ENCODE data around the gene CARD8. TPM values are rescaled to one million over a fixed set of nuclear protein-coding genes. Genes with fewer than 3 reads are reported as not detected.
"Not testable (repeated sequence)": the region's sequence is repeated elsewhere in the genome, so short reads cannot be mapped to it uniquely, and the experiment has no call there.

Gene CARD8
- total and polyA plus RNA-seq, 5 donors from 2014 or later, result 85.9 to 179 (median 91.9) TPM

GRCh38 chr19:48230555-48231129 lies 25.1 kb downstream of the CARD8 start:
- Histone ChIP-seq H3K4me3 (ENCODE audit: low read depth, low read length) (no peak overlapping the region), H3K9me3 (ENCODE audit: control insufficient read depth in 2 of 2, low read length in 2 of 2) (no peaks in the 10 kb centered on the region), H3K27ac (ENCODE audit: insufficient read depth, low read length, poor library complexity, severe bottlenecking) (no peak overlapping the region), H3K4me1 (ENCODE audit: control insufficient read depth, insufficient read depth, low read length, poor library complexity, severe bottlenecking) (no peaks in the 10 kb centered on the region), H3K36me3 (ENCODE audit: control insufficient read depth, insufficient read depth, low read length) (peaks cover 82% of the 10 kb centered on the region), H3K27me3 (ENCODE audit: control insufficient read depth, insufficient read depth, low read length) (no peaks in the 10 kb centered on the region)
- Mint-ChIP-seq H3K27ac (peak overlapping the region in 1 of 3 donors; percentile 36), H3K9me3 (peaks cover 0 to 2% (median 0%) of the 10 kb centered on the region in 7 donors), H3K4me3 (no peak overlapping the region), H3K27me3 (no peaks in the 10 kb centered on the region), H3K36me3 (peaks cover 55% of the 10 kb centered on the region), H3K4me1 (peaks cover 0 to 16% (median 12%) of the 10 kb centered on the region in 4 donors)
- DNase-seq, result no peak
- ATAC-seq (ENCODE audit: low read depth in 2 of 2), result no peak

GRCh38 chr19:48221628-48222027 lies 34.1 kb downstream of the CARD8 start:
- no peak overlapping the region for H3K4me3 ChIP-seq (ENCODE audit: low read depth, low read length)
- H3K9me3 ChIP-seq (ENCODE audit: control insufficient read depth in 2 of 2, low read length in 2 of 2), result no peaks in the 10 kb centered on the region
- Mint-ChIP-seq H3K27me3 (no peaks in the 10 kb centered on the region), H3K27ac (peak overlapping the region in 1 of 3 donors; percentile 17), H3K4me1 (peaks cover 0 to 8% (median 4%) of the 10 kb centered on the region in 4 donors), H3K36me3 (peaks cover 44% of the 10 kb centered on the region), H3K9me3 (no peaks in the 10 kb centered on the region), H3K4me3 (no peak overlapping the region)
- no peak overlapping the region for H3K27ac ChIP-seq (ENCODE audit: insufficient read depth, low read length, poor library complexity, severe bottlenecking)
- DNase-seq (no peak), ATAC-seq (ENCODE audit: low read depth in 2 of 2) (no peak)
- H3K36me3 ChIP-seq (ENCODE audit: control insufficient read depth, insufficient read depth, low read length), result peaks cover 53% of the 10 kb centered on the region
- H3K4me1 ChIP-seq (ENCODE audit: control insufficient read depth, insufficient read depth, low read length, poor library complexity, severe bottlenecking), result no peaks in the 10 kb centered on the region
- no peaks in the 10 kb centered on the region for H3K27me3 ChIP-seq (ENCODE audit: control insufficient read depth, insufficient read depth, low read length)

- H3K9me3 Mint-ChIP-seq, result not testable (repeated sequence)
- peaks cover 46% of the 10 kb centered on the region for H3K36me3 Mint-ChIP-seq
These were observed 34.9 kb downstream of the CARD8 start for GRCh38 chr19:48220784-48221183.

GRCh38 chr19:48218997-48219396 lies 36.7 kb downstream of the CARD8 start:
- H3K9me3 ChIP-seq (ENCODE audit: control insufficient read depth in 2 of 2, low read length in 2 of 2), result no peaks in the 10 kb centered on the region
- Mint-ChIP-seq H3K9me3 (no peaks in the 10 kb centered on the region), H3K27ac (peak overlapping the region in 1 of 3 donors; percentile 85), H3K36me3 (peaks cover 56% of the 10 kb centered on the region), H3K27me3 (no peaks in the 10 kb centered on the region), H3K4me3 (no peak overlapping the region), H3K4me1 (peaks cover 0 to 12% (median 8%) of the 10 kb centered on the region in 4 donors)
- no peak overlapping the region for H3K27ac ChIP-seq (ENCODE audit: insufficient read depth, low read length, poor library complexity, severe bottlenecking)
- H3K4me1 ChIP-seq (ENCODE audit: control insufficient read depth, insufficient read depth, low read length, poor library complexity, severe bottlenecking), result no peaks in the 10 kb centered on the region
- H3K4me3 ChIP-seq (ENCODE audit: low read depth, low read length), result no peak overlapping the region
- peaks cover 69% of the 10 kb centered on the region for H3K36me3 ChIP-seq (ENCODE audit: control insufficient read depth, insufficient read depth, low read length)
- H3K27me3 ChIP-seq (ENCODE audit: control insufficient read depth, insufficient read depth, low read length), result no peaks in the 10 kb centered on the region
- DNase-seq (no peak), ATAC-seq (ENCODE audit: low read depth in 2 of 2) (no peak)

More at GRCh38 chr19:48220784-48221183, 34.9 kb downstream of the CARD8 start:
- not testable (repeated sequence) for H3K27ac Mint-ChIP-seq; H3K4me3 ChIP-seq (ENCODE audit: low read depth, low read length); H3K27me3 Mint-ChIP-seq; ATAC-seq (ENCODE audit: low read depth in 2 of 2); DNase-seq; H3K27ac ChIP-seq (ENCODE audit: insufficient read depth, low read length, poor library complexity, severe bottlenecking); H3K4me1 ChIP-seq (ENCODE audit: control insufficient read depth, insufficient read depth, low read length, poor library complexity, severe bottlenecking); H3K4me1 Mint-ChIP-seq; H3K9me3 ChIP-seq (ENCODE audit: control insufficient read depth in 2 of 2, low read length in 2 of 2); H3K27me3 ChIP-seq (ENCODE audit: control insufficient read depth, insufficient read depth, low read length); H3K4me3 Mint-ChIP-seq
- H3K36me3 ChIP-seq (ENCODE audit: control insufficient read depth, insufficient read depth, low read length), result peaks cover 59% of the 10 kb centered on the region

GRCh38 chr19:48216933-48217332 lies 38.8 kb downstream of the CARD8 start:
- Mint-ChIP-seq H3K4me3 (no peak overlapping the region), H3K36me3 (peaks cover 56% of the 10 kb centered on the region), H3K27me3 (no peaks in the 10 kb centered on the region), H3K9me3 (peaks cover 0 to 2% (median 0%) of the 10 kb centered on the region in 7 donors), H3K27ac (peak overlapping the region in 1 of 3 donors; percentile 62), H3K4me1 (peaks cover 0 to 13% (median 10%) of the 10 kb centered on the region in 4 donors)
- H3K27ac ChIP-seq (ENCODE audit: insufficient read depth, low read length, poor library complexity, severe bottlenecking), result no peak overlapping the region
- H3K9me3 ChIP-seq (ENCODE audit: control insufficient read depth in 2 of 2, low read length in 2 of 2), result no peaks in the 10 kb centered on the region
- no peak for DNase-seq
- no peak for ATAC-seq (ENCODE audit: low read depth in 2 of 2)
- H3K27me3 ChIP-seq (ENCODE audit: control insufficient read depth, insufficient read depth, low read length), result no peaks in the 10 kb centered on the region
- peaks cover 80% of the 10 kb centered on the region for H3K36me3 ChIP-seq (ENCODE audit: control insufficient read depth, insufficient read depth, low read length)
- H3K4me3 ChIP-seq (ENCODE audit: low read depth, low read length), result no peak overlapping the region
- H3K4me1 ChIP-seq (ENCODE audit: control insufficient read depth, insufficient read depth, low read length, poor library complexity, severe bottlenecking), result no peaks in the 10 kb centered on the region

GRCh38 chr19:48213959-48214358 lies 41.8 kb downstream of the CARD8 start:
- H3K36me3 ChIP-seq (ENCODE audit: control insufficient read depth, insufficient read depth, low read length), result peaks cover 72% of the 10 kb centered on the region
- ATAC-seq (ENCODE audit: low read depth in 2 of 2) (no peak), DNase-seq (no peak)
- no peaks in the 10 kb centered on the region for H3K4me1 ChIP-seq (ENCODE audit: control insufficient read depth, insufficient read depth, low read length, poor library complexity, severe bottlenecking)
- no peaks in the 10 kb centered on the region for H3K27me3 ChIP-seq (ENCODE audit: control insufficient read depth, insufficient read depth, low read length)
- H3K4me3 ChIP-seq (ENCODE audit: low read depth, low read length), result no peak overlapping the region
- H3K27ac ChIP-seq (ENCODE audit: insufficient read depth, low read length, poor library complexity, severe bottlenecking), result no peak overlapping the region
- H3K27ac Mint-ChIP-seq, result peak overlapping the region; percentile 7 to 83 (median 74)
- H3K4me3 Mint-ChIP-seq, result no peak overlapping the region
- H3K36me3 Mint-ChIP-seq, result peaks cover 49% of the 10 kb centered on the region
- no peaks in the 10 kb centered on the region for H3K27me3 Mint-ChIP-seq
- no peaks in the 10 kb centered on the region for H3K9me3 ChIP-seq (ENCODE audit: control insufficient read depth in 2 of 2, low read length in 2 of 2)
- peaks cover 0 to 2% (median 0%) of the 10 kb centered on the region in 7 donors for H3K9me3 Mint-ChIP-seq
- H3K4me1 Mint-ChIP-seq, result peaks cover 21 to 36% (median 22%) of the 10 kb centered on the region in 4 donors

GRCh38 chr19:48210005-48210404 lies 45.7 kb downstream of the CARD8 start:
- Histone ChIP-seq H3K9me3 (ENCODE audit: control insufficient read depth in 2 of 2, low read length in 2 of 2) (no peaks in the 10 kb centered on the region), H3K27ac (ENCODE audit: insufficient read depth, low read length, poor library complexity, severe bottlenecking) (peak overlapping the region; percentile 55), H3K4me3 (ENCODE audit: low read depth, low read length) (no peak overlapping the region), H3K27me3 (ENCODE audit: control insufficient read depth, insufficient read depth, low read length) (no peaks in the 10 kb centered on the region), H3K36me3 (ENCODE audit: control insufficient read depth, insufficient read depth, low read length) (peaks cover 34% of the 10 kb centered on the region), H3K4me1 (ENCODE audit: control insufficient read depth, insufficient read depth, low read length, poor library complexity, severe bottlenecking) (peaks cover 11% of the 10 kb centered on the region)
- Mint-ChIP-seq H3K27me3 (no peaks in the 10 kb centered on the region), H3K4me1 (peaks cover 23 to 40% (median 26%) of the 10 kb centered on the region in 4 donors), H3K9me3 (peaks cover 0 to 2% (median 0%) of the 10 kb centered on the region in 7 donors), H3K36me3 (peaks cover 28% of the 10 kb centered on the region), H3K4me3 (peak overlapping the region in 1 of 4 donors; percentile 32), H3K27ac (peak overlapping the region in 1 of 3 donors; percentile 94)
- ATAC-seq (ENCODE audit: low read depth in 2 of 2) (peak in 1 of 2 donors; percentile 45), DNase-seq (no peak)

Measured in CD4-positive, CD25-positive, alpha-beta regulatory T cell (primary cell).